Measurements from ENCODE around the gene AP1B1. TPM values are rescaled to one million over a fixed set of nuclear protein-coding genes. Genes with fewer than 3 reads are reported as not detected.

Gene AP1B1
- total RNA-seq, 1 experiment from 2014 or later: 69.5 TPM

GRCh38 chr22:29311464-29312217 lies 76.7 kb downstream of the AP1B1 start:
- ChIA-PET POLR2A (interaction anchor here (0.9 to 1.4 kb wide), 2 partner anchors 9 to 42 kb away, joined by 4 read pairs; no protein-coding TSS in a partner anchor), CTCF (no interaction called here)

GRCh38 chr22:29310863-29311339 lies 77.5 kb downstream of the AP1B1 start:
- peak overlapping the region; percentile 95 for H3K27ac Mint-ChIP-seq (ENCODE audit: low read depth, unreplicated experiment)
- H3K4me1 Mint-ChIP-seq (ENCODE audit: insufficient read depth, unreplicated experiment): peaks cover 26% of the 10 kb centered on the region
- POLR2A ChIA-PET: interaction anchor here (0.7 to 1.4 kb wide), 5 partner anchors 10 to 712 kb away, joined by 3 to 4 read pairs (median 3); no protein-coding TSS in a partner anchor
- peaks cover 10% of the 10 kb centered on the region for H3K36me3 Mint-ChIP-seq (ENCODE audit: insufficient read depth, unreplicated experiment)
- CTCF ChIA-PET: interaction anchor here (0.5 kb wide), 1 partner anchor 758 kb away, joined by 3 read pairs; no protein-coding TSS in a partner anchor
- intact Hi-C loops (cut with micrococcal nuclease): no loop called here
- H3K27me3 Mint-ChIP-seq (ENCODE audit: insufficient read depth, unreplicated experiment): peaks cover 15% of the 10 kb centered on the region
- no peak for TF ChIP-seq CTCF (IDR thresholded peaks at IDR 0.05; ENCODE audit: unreplicated experiment)
- H3K4me3 Mint-ChIP-seq (ENCODE audit: unreplicated experiment): no peak overlapping the region
- no peaks in the 10 kb centered on the region for H3K9me3 Mint-ChIP-seq (ENCODE audit: unreplicated experiment)
- no TSS peak for BruUV-seq (replicated peaks)
- DNase-seq (ENCODE audit: unreplicated experiment): peak; percentile 97

More at GRCh38 chr22:29311464-29312217, 76.7 kb downstream of the AP1B1 start:
- H3K4me1 Mint-ChIP-seq (ENCODE audit: insufficient read depth, unreplicated experiment): peaks cover 26% of the 10 kb centered on the region
- no peak overlapping the region for H3K4me3 Mint-ChIP-seq (ENCODE audit: unreplicated experiment)
- no TSS peak for BruUV-seq (replicated peaks)
- DNase-seq (ENCODE audit: unreplicated experiment): no peak
- H3K27me3 Mint-ChIP-seq (ENCODE audit: insufficient read depth, unreplicated experiment): peaks cover 22% of the 10 kb centered on the region
- no peak for TF ChIP-seq CTCF (IDR thresholded peaks at IDR 0.05; ENCODE audit: unreplicated experiment)
- peaks cover 10% of the 10 kb centered on the region for H3K36me3 Mint-ChIP-seq (ENCODE audit: insufficient read depth, unreplicated experiment)
- H3K9me3 Mint-ChIP-seq (ENCODE audit: unreplicated experiment): no peaks in the 10 kb centered on the region
- intact Hi-C loops (cut with micrococcal nuclease): no loop called here
- H3K27ac Mint-ChIP-seq (ENCODE audit: low read depth, unreplicated experiment): peak overlapping the region; percentile 95

GRCh38 chr22:29310065-29310862 lies 78.1 kb downstream of the AP1B1 start:
- POLR2A ChIA-PET: interaction anchor here (0.7 to 1.4 kb wide), 6 partner anchors 10 to 713 kb away, joined by 3 to 4 read pairs (median 3); no protein-coding TSS in a partner anchor
- no peak overlapping the region for H3K4me3 Mint-ChIP-seq (ENCODE audit: unreplicated experiment)
- intact Hi-C loops (cut with micrococcal nuclease): no loop called here
- H3K9me3 Mint-ChIP-seq (ENCODE audit: unreplicated experiment): no peaks in the 10 kb centered on the region
- no peak for TF ChIP-seq CTCF (IDR thresholded peaks at IDR 0.05; ENCODE audit: unreplicated experiment)
- peak overlapping the region; percentile 95 for H3K27ac Mint-ChIP-seq (ENCODE audit: low read depth, unreplicated experiment)
- H3K36me3 Mint-ChIP-seq (ENCODE audit: insufficient read depth, unreplicated experiment): peaks cover 10% of the 10 kb centered on the region
- H3K4me1 Mint-ChIP-seq (ENCODE audit: insufficient read depth, unreplicated experiment): peaks cover 26% of the 10 kb centered on the region
- CTCF ChIA-PET: interaction anchor here (0.5 kb wide), 1 partner anchor 759 kb away, joined by 3 read pairs; no protein-coding TSS in a partner anchor
- BruUV-seq (replicated peaks): no TSS peak
- no peak for DNase-seq (ENCODE audit: unreplicated experiment)
- peaks cover 15% of the 10 kb centered on the region for H3K27me3 Mint-ChIP-seq (ENCODE audit: insufficient read depth, unreplicated experiment)

Measured in MCF 10A (cell line).